Spleen (tissue), 7 donors: ENCODE measurements around the gene MIAT.

Experiments
- POLR2A ChIP-seq, 3 donors: fragments of 450-650 bp; IDR thresholded peaks; one replicate each; pipeline ENCODE4 v1.5.1; 2017; ENCODE audit warnings: antibody characterized with exemption in 3 of 3, mild to moderate bottlenecking in 1 of 3
- TF ChIP-seq, protein P1 (sequence below), 11 experiments: fragments of 200-600 bp in 7 of 11; fragments of 450-650 bp in 4 of 11; sonication (generic) in 4 of 11; IDR thresholded peaks in 8 of 11; conservative IDR thresholded peaks in 3 of 11; 1 replicate in 7 of 11; 2 replicates in 4 of 11; pipeline versions ENCODE4 v1.4.0 to v1.8.0; 2016 to 2021; ENCODE audit warnings: antibody characterized with exemption in 11 of 11, inconsistent platforms in 4 of 11, mild to moderate bottlenecking in 1 of 11
- donor health status: DM: no; HTN: no; CAD: no; lungs with moderate emphysema.
- donor health status: DM: no; HTN: no; CAD: no.
- donor health status: DM: no; HTN: no; CAD: no.

GRCh38 chr22:26707090-26707489 is 49.7 kb downstream of the MIAT start:
- TF ChIP-seq, protein P1, sequence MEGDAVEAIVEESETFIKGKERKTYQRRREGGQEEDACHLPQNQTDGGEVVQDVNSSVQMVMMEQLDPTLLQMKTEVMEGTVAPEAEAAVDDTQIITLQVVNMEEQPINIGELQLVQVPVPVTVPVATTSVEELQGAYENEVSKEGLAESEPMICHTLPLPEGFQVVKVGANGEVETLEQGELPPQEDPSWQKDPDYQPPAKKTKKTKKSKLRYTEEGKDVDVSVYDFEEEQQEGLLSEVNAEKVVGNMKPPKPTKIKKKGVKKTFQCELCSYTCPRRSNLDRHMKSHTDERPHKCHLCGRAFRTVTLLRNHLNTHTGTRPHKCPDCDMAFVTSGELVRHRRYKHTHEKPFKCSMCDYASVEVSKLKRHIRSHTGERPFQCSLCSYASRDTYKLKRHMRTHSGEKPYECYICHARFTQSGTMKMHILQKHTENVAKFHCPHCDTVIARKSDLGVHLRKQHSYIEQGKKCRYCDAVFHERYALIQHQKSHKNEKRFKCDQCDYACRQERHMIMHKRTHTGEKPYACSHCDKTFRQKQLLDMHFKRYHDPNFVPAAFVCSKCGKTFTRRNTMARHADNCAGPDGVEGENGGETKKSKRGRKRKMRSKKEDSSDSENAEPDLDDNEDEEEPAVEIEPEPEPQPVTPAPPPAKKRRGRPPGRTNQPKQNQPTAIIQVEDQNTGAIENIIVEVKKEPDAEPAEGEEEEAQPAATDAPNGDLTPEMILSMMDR (IDR thresholded peaks at IDR 0.05 in 8 of 11, conservative IDR thresholded peaks at IDR 0.05 in 3 of 11) = no peak
- TF ChIP-seq POLR2A (IDR thresholded peaks at IDR 0.05) = no peak
